Lung (tissue), 16 donors: ENCODE data around the gene ERFL. TPM values are rescaled to one million over a fixed set of nuclear protein-coding genes. Genes with fewer than 3 reads are reported as not detected.

ENCODE experiments used
- ATAC-seq: fragments of 200-7000 bp; cut with Tn5 transposase; one replicate; pipeline ENCODE4 v1.9.1; 2020; ENCODE audit warnings: moderate number of reproducible peaks; ENCODE audit not compliant: insufficient read depth, low FRiP score
- DNase-seq, 3 donors: peaks; one replicate each; pipeline ENCODE4 v3.0.0-alpha.2; 2013 to 2017
- H3K27ac ChIP-seq, 2 donors: one replicate each; pipeline ENCODE4 v1.5.1; 2013; ENCODE audit warnings: mild to moderate bottlenecking in 2 of 2, moderate library complexity in 2 of 2, control low read depth in 1 of 2, inconsistent platforms in 1 of 2, low read depth in 1 of 2, low read length in 1 of 2
- H3K27me3 ChIP-seq, 3 donors: one replicate each; pipeline ENCODE4 v1.5.1; 2013; ENCODE audit warnings: low read length in 2 of 3; ENCODE audit not compliant: control insufficient read depth in 3 of 3, insufficient read depth in 3 of 3
- H3K36me3 ChIP-seq, 4 donors: one replicate each; pipeline ENCODE4 v1.5.1; 2013; ENCODE audit warnings: low read length in 4 of 4, mild to moderate bottlenecking in 1 of 4, moderate library complexity in 1 of 4; ENCODE audit not compliant: control insufficient read depth in 4 of 4, insufficient read depth in 4 of 4
- H3K4me1 ChIP-seq, 5 donors: one replicate each; pipeline ENCODE4 v1.5.1; 2013; ENCODE audit warnings: low read length in 5 of 5, mild to moderate bottlenecking in 2 of 5, moderate library complexity in 1 of 5; ENCODE audit not compliant: control insufficient read depth in 5 of 5, insufficient read depth in 5 of 5
- H3K4me3 ChIP-seq: one replicate; pipeline ENCODE4 v1.5.1; 2013; ENCODE audit warnings: mild to moderate bottlenecking, control low read depth, moderate library complexity
- H3K9ac ChIP-seq, 2 donors: one replicate each; pipeline ENCODE4 v1.5.1; 2013; ENCODE audit warnings: low read length in 2 of 2, control low read depth in 1 of 2; ENCODE audit not compliant: insufficient read depth in 1 of 2
- H3K9me3 ChIP-seq, 4 donors: one replicate each; pipeline ENCODE4 v1.5.1; 2013; ENCODE audit warnings: low read length in 3 of 4, mild to moderate bottlenecking in 1 of 4, moderate library complexity in 1 of 4; ENCODE audit not compliant: control insufficient read depth in 4 of 4, insufficient read depth in 3 of 4
- CTCF ChIP-seq: IDR thresholded peaks from 2 replicates; pipeline ENCODE4 v1.5.1; 2012; ENCODE audit warnings: mild to moderate bottlenecking; ENCODE audit errors: control extremely low read depth, extremely low read depth
- WGBS, 2 donors: extraction: QIAGEN DNeasy Blood & Tissue Kit; methylation state at CpG; one replicate each; pipeline ENCODE4 v1.1.7; 2013; 5-methylcytosine and 5-hydroxymethylcytosine counted together
- long read RNA-seq, 5 donors: transcript quantifications; one replicate each; lab custom pipeline, GENCODE V29; 2026
- polyA plus RNA-seq, 2 donors: library from polyadenylated mRNA; stranded (reverse); fragments of 200-250 nt; gene quantifications; one replicate each; pipeline ENCODE4 v1.2.1, GENCODE V29; 2013
- total RNA-seq, 2 donors: library from RNA; depleted of rRNA in 1 of 2; stranded (reverse); fragments of >200 nt in 1 of 2; gene quantifications; one replicate each; pipeline ENCODE4 v1.2.1, GENCODE V29; 2014 to 2021
- donor health status: control.
- donor health status: control.
- donor health status: Bipolar disorder and iron deficiency.
- donor health status: healthy.
- donor health status: DM: yes; HTN: yes; CAD: no.

Gene ERFL
- total RNA-seq (under 1 TPM in 1 of 2 donors, not detected in 1; 0.67 TPM), polyA plus RNA-seq (under 1 TPM; 0.16 to 0.37 TPM)
- long read RNA-seq, donor 1, result 0 reads
- long read RNA-seq, donor 2, result 0 reads
- long read RNA-seq, donor 3, result 0 reads
- long read RNA-seq, donor 4, result 0 reads
- long read RNA-seq, donor 5, result 0 reads

DNA sequence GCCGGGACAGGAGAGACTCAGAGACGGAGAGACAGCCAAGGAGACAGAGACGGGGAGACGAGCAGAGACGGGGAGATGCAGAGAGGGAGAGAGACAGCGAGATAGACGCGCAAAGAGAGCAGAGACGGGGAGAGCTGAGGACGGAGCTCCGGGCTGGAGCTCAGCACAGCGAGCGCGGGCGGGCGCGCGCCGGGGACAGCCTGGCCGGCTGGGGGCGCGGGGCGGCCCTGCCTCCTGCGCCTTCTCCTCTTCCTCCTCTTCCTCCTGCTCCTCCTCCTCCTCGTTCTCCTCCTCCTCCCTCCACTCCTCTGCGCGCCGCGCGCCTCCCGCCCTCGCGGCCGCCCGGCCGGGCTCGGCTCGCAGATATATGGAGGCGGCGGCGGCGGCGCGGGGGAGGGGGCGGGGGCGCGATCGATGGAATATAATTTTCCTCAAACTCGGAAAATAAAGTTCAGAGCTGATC, at the start of gene ERFL:
TSS of gene ERFL (minus strand) at position 229 of the 463 bp plus-strand sequence. CDS start 15,530 bp downstream, outside the sequence.
- no peaks in the 10 kb centered on the region for H3K36me3 ChIP-seq
- H3K9ac ChIP-seq, result no peak within 1 kb of the TSS
- ATAC-seq (no peak), DNase-seq (peak in 1 of 3 donors; percentile 32)
- peaks cover 0 to 6% (median 2%) of the 10 kb centered on the region in 5 donors for H3K4me1 ChIP-seq
- 0 to 1% methylated on average over 24 to 49 of the region's 49 CpGs for WGBS, 2 donors
- peaks cover 0 to 90% (median 78%) of the 10 kb centered on the region in 3 donors for H3K27me3 ChIP-seq
- no peak within 1 kb of the TSS for H3K4me3 ChIP-seq
- no peak within 1 kb of the TSS for H3K27ac ChIP-seq
- TF ChIP-seq CTCF, result no peak
- H3K9me3 ChIP-seq, result peaks cover 0 to 5% (median 0%) of the 10 kb centered on the region in 4 donors

DNA sequence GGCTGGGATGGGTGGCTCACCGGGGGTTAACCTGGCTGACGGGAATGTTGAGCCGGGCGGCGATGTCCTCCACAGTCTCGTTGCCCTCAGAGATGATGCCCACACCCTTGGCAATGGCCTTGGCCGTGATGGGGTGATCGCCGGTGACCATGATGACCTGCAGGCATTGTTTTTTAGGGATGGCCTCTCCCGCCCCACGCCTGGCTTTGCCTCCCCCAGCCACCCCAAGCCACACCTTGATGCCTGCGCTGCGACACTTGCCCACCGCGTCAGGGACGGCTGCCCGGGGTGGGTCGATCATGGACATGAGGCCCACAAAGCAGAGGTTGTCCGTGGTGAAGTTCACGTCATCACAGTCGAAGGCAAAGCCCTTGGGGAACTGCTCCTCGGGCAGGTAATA, 49.7 kb upstream of the ERFL start:
- no peaks in the 10 kb centered on the region for H3K4me1 ChIP-seq
- WGBS, 2 donors, result 84 to 89% methylated on average over 20 to 22 of the region's 22 CpGs
- no peaks in the 10 kb centered on the region for H3K9me3 ChIP-seq
- DNase-seq (no peak), ATAC-seq (no peak)
- H3K9ac ChIP-seq, result no peak overlapping the region
- no peaks in the 10 kb centered on the region for H3K36me3 ChIP-seq
- no peak overlapping the region for H3K4me3 ChIP-seq
- peaks cover 0 to 3% (median 0%) of the 10 kb centered on the region in 3 donors for H3K27me3 ChIP-seq
- no peak for TF ChIP-seq CTCF
- no peak overlapping the region for H3K27ac ChIP-seq

DNA sequence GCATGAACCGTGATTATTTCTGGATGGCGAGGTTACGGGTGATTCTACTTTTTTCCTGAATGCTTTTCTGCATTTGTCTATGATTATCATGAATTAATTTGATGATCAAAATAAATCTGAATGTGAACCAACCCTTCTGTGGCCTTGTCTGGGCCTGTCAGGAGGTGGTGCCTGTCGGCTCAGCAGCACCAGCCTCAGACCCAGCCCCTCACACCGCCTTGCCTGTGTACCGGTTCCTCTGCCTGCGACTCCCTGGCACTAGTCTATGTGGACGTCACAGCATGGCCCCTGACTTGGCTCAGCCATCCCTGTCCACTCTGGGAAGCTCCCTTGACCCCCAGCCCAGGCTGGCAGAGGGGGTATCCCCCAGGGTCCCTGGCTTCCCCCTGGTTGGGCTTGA, 46.4 kb upstream of the ERFL start:
- H3K9ac ChIP-seq, result no peak overlapping the region
- ATAC-seq (no peak), DNase-seq (no peak)
- H3K4me3 ChIP-seq, result no peak overlapping the region
- no peaks in the 10 kb centered on the region for H3K4me1 ChIP-seq
- H3K27ac ChIP-seq, result no peak overlapping the region
- 76 to 90% methylated on average over 8 of the region's 8 CpGs for WGBS, 2 donors
- H3K36me3 ChIP-seq, result no peaks in the 10 kb centered on the region
- no peak for TF ChIP-seq CTCF
- peaks cover 0 to 2% (median 0%) of the 10 kb centered on the region in 4 donors for H3K9me3 ChIP-seq
- H3K27me3 ChIP-seq, result peaks cover 0 to 3% (median 0%) of the 10 kb centered on the region in 3 donors
